Diencephalon (tissue), 1 donor: ENCODE measurements around the gene PRKACB. TPM values are rescaled to one million over a fixed set of nuclear protein-coding genes. Genes with fewer than 3 reads are reported as not detected.

ENCODE experiments used
- small RNA-seq: library from RNA; depleted of rRNA; stranded (forward); fragments of <200 nt; gene quantifications from one replicate; pipeline ENCODE3, GENCODE V24; 2014
- total RNA-seq: library from RNA; depleted of rRNA; stranded (reverse); fragments of >200 nt; gene quantifications from one replicate; pipeline ENCODE4 v1.2.3, GENCODE V29; 2014

The PRKACB gene
- 456 TPM for total RNA-seq

GRCh38 chr1:84143796-84144565 lies at the start of gene PRKACB:
Gene PRKACB (plus strand): TSS chr1:84144271. CDS start chr1:84144362, 91 bp downstream.

Small RNAs within 50 kb of the gene (small RNA-seq; reads per million reads assigned to genes)
- gene AL450063.1, result not detected
- gene RF00410, result not detected

Other genes starting within 250 kb of the PRKACB start
- 97.6 TPM for gene TTLL7, start 145.1 kb upstream of the PRKACB start, total RNA-seq
- gene SAMD13, start 157.4 kb downstream of the PRKACB start, total RNA-seq, result 7.8 TPM